ENCODE results near the gene RBFOX2. TPM values are rescaled to one million over a fixed set of nuclear protein-coding genes. Genes with fewer than 3 reads are reported as not detected.

Gene RBFOX2
- total RNA-seq, 4 donors from 2014 or later = 50.2 to 75.6 (median 71.4) TPM

DNA sequence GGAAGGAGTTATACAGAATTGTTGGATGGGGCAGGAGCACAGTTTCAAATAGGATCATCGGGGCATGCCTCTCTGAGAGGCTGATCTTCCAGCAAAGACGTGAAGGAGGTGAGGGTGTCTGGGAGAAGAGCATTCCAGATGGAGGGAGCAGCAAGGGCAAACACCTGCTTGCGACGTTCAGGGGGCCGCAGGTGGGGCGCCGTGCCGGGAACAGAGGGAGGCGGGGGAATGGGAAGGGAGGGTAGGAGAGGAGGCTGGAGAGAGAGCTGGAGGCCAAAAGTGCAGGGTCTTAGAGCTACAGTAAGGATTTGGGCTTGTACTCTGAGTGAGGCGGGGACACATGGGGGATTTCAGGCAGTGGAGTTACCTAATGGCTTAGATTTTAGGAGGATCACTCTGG lies 297.3 kb downstream of the RBFOX2 start:
- Histone ChIP-seq H3K36me3 (no peaks in the 10 kb centered on the region), H3K4me1 (peaks cover 0 to 10% (median 0%) of the 10 kb centered on the region in 4 donors), H3K9me3 (no peaks in the 10 kb centered on the region), H3K27me3 (no peaks in the 10 kb centered on the region), H3K4me3 (no peak overlapping the region), H3K27ac (no peak overlapping the region)
- TF ChIP-seq POLR2A (IDR thresholded peaks at IDR 0.05) (no peak), EP300 (IDR thresholded peaks at IDR 0.05) (no peak)
- TF ChIP-seq, protein P1, sequence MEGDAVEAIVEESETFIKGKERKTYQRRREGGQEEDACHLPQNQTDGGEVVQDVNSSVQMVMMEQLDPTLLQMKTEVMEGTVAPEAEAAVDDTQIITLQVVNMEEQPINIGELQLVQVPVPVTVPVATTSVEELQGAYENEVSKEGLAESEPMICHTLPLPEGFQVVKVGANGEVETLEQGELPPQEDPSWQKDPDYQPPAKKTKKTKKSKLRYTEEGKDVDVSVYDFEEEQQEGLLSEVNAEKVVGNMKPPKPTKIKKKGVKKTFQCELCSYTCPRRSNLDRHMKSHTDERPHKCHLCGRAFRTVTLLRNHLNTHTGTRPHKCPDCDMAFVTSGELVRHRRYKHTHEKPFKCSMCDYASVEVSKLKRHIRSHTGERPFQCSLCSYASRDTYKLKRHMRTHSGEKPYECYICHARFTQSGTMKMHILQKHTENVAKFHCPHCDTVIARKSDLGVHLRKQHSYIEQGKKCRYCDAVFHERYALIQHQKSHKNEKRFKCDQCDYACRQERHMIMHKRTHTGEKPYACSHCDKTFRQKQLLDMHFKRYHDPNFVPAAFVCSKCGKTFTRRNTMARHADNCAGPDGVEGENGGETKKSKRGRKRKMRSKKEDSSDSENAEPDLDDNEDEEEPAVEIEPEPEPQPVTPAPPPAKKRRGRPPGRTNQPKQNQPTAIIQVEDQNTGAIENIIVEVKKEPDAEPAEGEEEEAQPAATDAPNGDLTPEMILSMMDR (IDR thresholded peaks at IDR 0.05) = no peak
- DNase-seq (ENCODE audit: low spot score in 2 of 2) = no peak
- WGBS, 2 donors = 67 to 79% methylated on average over 10 of the region's 10 CpGs

DNA sequence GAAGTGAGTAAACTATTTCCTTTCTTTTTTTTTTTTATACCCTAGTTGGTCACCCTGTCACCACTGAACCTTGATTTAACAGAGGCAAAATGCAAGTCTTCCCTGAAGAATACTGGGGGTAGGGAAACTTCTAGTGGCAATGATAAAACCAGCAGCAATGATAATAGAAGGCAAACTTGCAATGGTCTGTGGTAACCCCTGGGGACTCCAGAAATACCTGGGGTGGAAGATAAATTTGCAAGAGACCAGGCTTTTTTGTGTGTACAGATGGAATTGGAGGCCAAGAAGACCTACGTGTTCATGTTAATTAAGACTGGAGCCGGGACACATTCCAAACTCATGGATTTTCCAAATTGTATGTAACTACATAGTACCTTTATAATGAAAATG lies 299.3 kb downstream of the RBFOX2 start:
- 90 to 96% methylated on average over 2 of the region's 2 CpGs for WGBS, 2 donors

DNA sequence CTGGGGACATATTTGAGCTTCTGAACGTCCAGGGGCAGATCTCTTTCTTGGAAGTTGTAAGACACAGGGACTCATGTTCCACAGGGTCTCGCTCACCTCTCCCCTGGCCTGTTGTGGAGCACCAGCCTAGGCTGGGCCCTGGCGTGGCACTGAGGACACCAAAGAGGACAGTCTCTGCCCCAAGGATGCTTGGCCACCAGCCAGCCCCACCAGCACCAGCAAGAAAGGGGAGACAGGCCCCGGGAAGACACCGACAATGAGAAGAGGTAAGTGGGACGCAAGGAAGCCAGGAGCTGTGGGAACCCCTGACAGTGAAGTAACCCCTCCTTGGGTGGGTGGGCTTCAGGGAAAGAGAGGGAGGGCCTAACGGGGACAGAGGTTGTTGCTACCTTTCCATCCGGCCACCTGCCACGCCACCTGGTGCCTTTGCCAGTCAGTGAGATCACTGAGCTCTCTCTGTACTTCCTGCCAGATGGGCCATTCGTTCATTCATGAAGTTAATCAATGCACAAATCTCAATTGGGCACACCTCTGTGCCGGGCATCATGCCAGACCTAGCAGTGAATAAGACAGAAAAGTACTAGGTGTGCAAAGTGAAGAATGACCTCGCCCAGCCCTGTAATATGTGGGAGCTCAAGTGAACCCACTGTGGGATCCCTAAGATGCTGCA lies 299.9 kb downstream of the RBFOX2 start:
- TF ChIP-seq POLR2A (IDR thresholded peaks at IDR 0.05) = no peak
- TF ChIP-seq, protein P1 (IDR thresholded peaks at IDR 0.05) = no peak
- TF ChIP-seq EP300 (IDR thresholded peaks at IDR 0.05) = no peak
- no peak overlapping the region for H3K4me3 ChIP-seq
- WGBS, 2 donors = 85 to 92% methylated on average over 12 of the region's 12 CpGs

More for the DNA sequence above, 299.3 kb downstream of the RBFOX2 start:
- no peak for TF ChIP-seq EP300 (IDR thresholded peaks at IDR 0.05)
- TF ChIP-seq, protein P1 (IDR thresholded peaks at IDR 0.05) = no peak
- no peak for TF ChIP-seq POLR2A (IDR thresholded peaks at IDR 0.05)
- peaks cover 0 to 8% (median 0%) of the 10 kb centered on the region in 4 donors for H3K4me1 ChIP-seq
- no peak for DNase-seq (ENCODE audit: low spot score in 2 of 2)
- H3K27ac ChIP-seq = no peak overlapping the region
- no peaks in the 10 kb centered on the region for H3K9me3 ChIP-seq
- H3K27me3 ChIP-seq = no peaks in the 10 kb centered on the region
- no peaks in the 10 kb centered on the region for H3K36me3 ChIP-seq
- no peak overlapping the region for H3K4me3 ChIP-seq

DNA sequence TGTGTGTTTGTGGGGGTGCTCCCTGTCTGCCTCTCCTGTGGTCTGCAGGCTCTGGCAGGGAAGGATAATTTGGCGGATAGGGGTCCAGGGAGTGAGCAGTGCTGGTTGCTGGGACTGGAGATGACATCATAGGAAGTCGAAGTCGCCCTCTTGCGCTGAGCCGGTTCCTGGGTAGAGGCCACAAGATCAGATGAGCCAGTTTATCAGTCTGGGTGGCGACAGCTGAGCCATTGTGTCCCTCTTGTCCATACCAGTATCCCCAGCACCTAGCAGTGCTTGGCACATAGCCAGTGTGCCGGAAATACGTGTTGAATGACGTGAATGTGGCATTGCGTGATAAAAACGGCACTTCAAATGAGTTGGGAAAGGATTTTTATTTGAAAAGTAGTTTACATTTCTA lies 301.2 kb downstream of the RBFOX2 start:
- TF ChIP-seq, protein P1 (IDR thresholded peaks at IDR 0.05) = no peak
- TF ChIP-seq POLR2A (IDR thresholded peaks at IDR 0.05) (no peak), EP300 (IDR thresholded peaks at IDR 0.05) (no peak)
- no peak overlapping the region for H3K4me3 ChIP-seq
- H3K27ac ChIP-seq = no peak overlapping the region
- no peaks in the 10 kb centered on the region for H3K9me3 ChIP-seq
- no peaks in the 10 kb centered on the region for H3K4me1 ChIP-seq
- no peak for DNase-seq (ENCODE audit: low spot score in 2 of 2)
- H3K27me3 ChIP-seq = no peaks in the 10 kb centered on the region
- H3K36me3 ChIP-seq = no peaks in the 10 kb centered on the region
- WGBS, 2 donors = 87 to 90% methylated on average over 11 of the region's 11 CpGs

More for the DNA sequence above, 299.9 kb downstream of the RBFOX2 start:
- Histone ChIP-seq H3K9me3 (no peaks in the 10 kb centered on the region), H3K4me1 (peaks cover 0 to 5% (median 0%) of the 10 kb centered on the region in 4 donors), H3K36me3 (no peaks in the 10 kb centered on the region), H3K27ac (no peak overlapping the region), H3K27me3 (no peaks in the 10 kb centered on the region)
- DNase-seq (ENCODE audit: low spot score in 2 of 2) = no peak

DNA sequence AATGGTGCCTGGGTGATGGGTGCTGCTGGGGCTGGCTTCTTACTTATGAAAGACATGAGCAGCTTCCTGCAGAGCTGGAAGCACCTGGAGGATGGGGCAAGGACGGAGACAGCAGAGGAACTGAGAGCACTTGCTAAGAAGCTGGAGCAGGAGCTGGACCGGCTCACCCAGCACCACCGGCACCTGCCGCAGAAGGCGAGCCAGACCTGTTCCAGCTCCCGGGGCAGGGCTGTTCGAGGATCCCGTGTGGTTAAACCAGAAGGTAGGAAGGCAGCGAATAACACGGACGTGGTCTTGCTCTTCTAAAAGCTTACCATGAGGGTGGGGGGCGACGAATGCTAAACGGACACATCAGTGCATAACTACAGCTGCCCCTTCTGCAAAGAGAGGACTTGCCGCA lies 301.7 kb downstream of the RBFOX2 start:
- no peak overlapping the region for H3K27ac ChIP-seq
- no peaks in the 10 kb centered on the region for H3K36me3 ChIP-seq
- no peaks in the 10 kb centered on the region for H3K4me1 ChIP-seq
- no peak for DNase-seq (ENCODE audit: low spot score in 2 of 2)
- WGBS, 2 donors = 87 to 92% methylated on average over 15 of the region's 15 CpGs
- no peak overlapping the region for H3K4me3 ChIP-seq
- no peaks in the 10 kb centered on the region for H3K9me3 ChIP-seq
- TF ChIP-seq EP300 (IDR thresholded peaks at IDR 0.05) (no peak), POLR2A (IDR thresholded peaks at IDR 0.05) (no peak)
- TF ChIP-seq, protein P1 (IDR thresholded peaks at IDR 0.05) = no peak
- H3K27me3 ChIP-seq = no peaks in the 10 kb centered on the region

Measured in tibial nerve (tissue), 4 donors.